Measurements from ENCODE around the gene ZNF506.

DNA sequence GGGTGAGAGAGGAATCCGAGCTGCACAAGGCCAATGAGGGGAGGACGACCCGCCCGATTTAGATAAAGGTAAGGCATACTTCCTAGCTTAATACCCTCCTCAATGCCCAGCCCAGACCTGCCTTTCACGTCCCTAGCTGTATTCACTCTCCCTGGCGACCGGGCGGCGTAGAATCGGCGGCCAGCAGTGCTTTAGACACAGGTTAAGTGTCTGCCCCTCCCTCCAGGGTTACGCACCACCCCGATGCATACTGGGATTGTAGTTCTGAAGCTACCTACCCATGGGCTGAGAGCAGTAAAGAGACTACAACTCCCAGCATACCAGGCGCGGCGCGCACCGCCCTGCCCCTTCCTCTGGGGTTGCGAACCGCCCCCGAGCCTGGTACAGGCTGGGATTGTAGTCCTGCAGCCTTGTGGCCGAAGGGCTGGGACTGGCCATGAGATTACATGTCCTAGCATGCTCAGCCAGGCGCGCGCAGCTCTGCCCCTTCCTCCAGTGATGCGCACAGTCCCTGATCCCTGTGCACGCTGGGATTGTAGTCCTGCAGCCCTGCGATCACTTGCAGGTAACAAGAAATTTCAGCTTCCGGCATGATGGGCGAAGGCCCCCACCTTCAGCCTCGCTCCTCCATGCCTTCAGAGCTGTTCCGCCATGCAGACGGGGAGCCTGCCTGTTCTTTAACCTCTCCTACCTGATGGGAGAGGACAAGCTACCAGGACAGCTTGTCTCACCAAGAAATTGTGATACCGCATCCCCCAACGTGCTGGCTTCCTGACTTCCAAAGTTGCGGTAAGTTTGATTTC, 45.1 kb downstream of the ZNF506 start:
- TF ChIP-seq EZH2 (IDR thresholded peaks at IDR 0.05; ENCODE audit: insufficient read depth, poor library complexity, severe bottlenecking) (no peak), EZH2phosphoT487 (IDR thresholded peaks at IDR 0.05; ENCODE audit: insufficient read depth, low read depth) (no peak)

Data from GM23248 (cell line).